KMS-11 (cell line): ENCODE data around the gene SLC25A33.

Experiments
- H2AFZ ChIP-seq: fragments of 200-600 bp; sonication (generic); 2 replicates; pipeline ENCODE4 v1.6.1; 2016; ENCODE audit warnings: antibody characterized with exemption, mixed run types, low read depth
- H3K27ac ChIP-seq: fragments of 200-600 bp; sonication (generic); 2 replicates; pipeline ENCODE4 v1.6.1; 2016; ENCODE audit warnings: mild to moderate bottlenecking, mixed run types
- H3K27me3 ChIP-seq: fragments of 200-600 bp; sonication (generic); 2 replicates; pipeline ENCODE4 v1.6.1; 2017; ENCODE audit warnings: mild to moderate bottlenecking, low read depth, mixed run types, moderate library complexity; ENCODE audit not compliant: insufficient read depth
- H3K36me3 ChIP-seq: fragments of 200-600 bp; sonication (generic); 2 replicates; pipeline ENCODE4 v1.6.1; 2017; ENCODE audit warnings: mild to moderate bottlenecking, mixed run types; ENCODE audit not compliant: insufficient read depth
- H3K4me1 ChIP-seq: fragments of 200-600 bp; sonication (generic); 2 replicates; pipeline ENCODE4 v1.6.1; 2016; ENCODE audit warnings: mild to moderate bottlenecking, low read depth, mixed run types; ENCODE audit not compliant: poor library complexity, severe bottlenecking
- H3K4me2 ChIP-seq: fragments of 200-600 bp; sonication (generic); 2 replicates; pipeline ENCODE4 v1.7.0; 2016; ENCODE audit warnings: mild to moderate bottlenecking, mixed run types
- H3K4me3 ChIP-seq: fragments of 200-600 bp; sonication (generic); IDR thresholded peaks from 2 replicates; pipeline ENCODE4 v1.6.1; 2017; ENCODE audit warnings: low read depth, low read length, mixed read lengths; ENCODE audit not compliant: insufficient read depth
- H3K79me2 ChIP-seq: fragments of 200-600 bp; sonication (generic); 2 replicates; pipeline ENCODE4 v1.6.1; 2016; ENCODE audit warnings: low read depth, mixed run types; ENCODE audit not compliant: insufficient read depth
- H3K9ac ChIP-seq: fragments of 200-600 bp; sonication (generic); 2 replicates; pipeline ENCODE4 v1.6.1; 2016; ENCODE audit warnings: mild to moderate bottlenecking, mixed run types
- H4K20me1 ChIP-seq: fragments of 200-600 bp; sonication (generic); 2 replicates; pipeline ENCODE4 v1.6.1; 2016; ENCODE audit warnings: mild to moderate bottlenecking, mixed run types; ENCODE audit not compliant: insufficient read depth
- TF ChIP-seq, protein P1 (sequence below): fragments of 200-600 bp; sonication (generic); conservative IDR thresholded peaks from 2 replicates; pipeline ENCODE4 v1.6.1; 2017; ENCODE audit warnings: low read depth, mild to moderate bottlenecking, antibody characterized with exemption, low read length, moderate library complexity, mixed read lengths

SLC25A33 gene

GRCh38 chr1:9555942-9556341, 16.7 kb downstream of the SLC25A33 start:
- Histone ChIP-seq H3K4me2 (no peak overlapping the region), H4K20me1 (no peaks in the 10 kb centered on the region), H2AFZ (no peak overlapping the region), H3K9ac (no peak overlapping the region), H3K36me3 (peaks cover 4% of the 10 kb centered on the region), H3K4me3 (no peak overlapping the region), H3K79me2 (peaks cover 18% of the 10 kb centered on the region; the same call in 1 of the 2 replicates), H3K27me3 (no peaks in the 10 kb centered on the region), H3K27ac (no peak overlapping the region), H3K4me1 (no peaks in the 10 kb centered on the region)
- TF ChIP-seq, protein P1, sequence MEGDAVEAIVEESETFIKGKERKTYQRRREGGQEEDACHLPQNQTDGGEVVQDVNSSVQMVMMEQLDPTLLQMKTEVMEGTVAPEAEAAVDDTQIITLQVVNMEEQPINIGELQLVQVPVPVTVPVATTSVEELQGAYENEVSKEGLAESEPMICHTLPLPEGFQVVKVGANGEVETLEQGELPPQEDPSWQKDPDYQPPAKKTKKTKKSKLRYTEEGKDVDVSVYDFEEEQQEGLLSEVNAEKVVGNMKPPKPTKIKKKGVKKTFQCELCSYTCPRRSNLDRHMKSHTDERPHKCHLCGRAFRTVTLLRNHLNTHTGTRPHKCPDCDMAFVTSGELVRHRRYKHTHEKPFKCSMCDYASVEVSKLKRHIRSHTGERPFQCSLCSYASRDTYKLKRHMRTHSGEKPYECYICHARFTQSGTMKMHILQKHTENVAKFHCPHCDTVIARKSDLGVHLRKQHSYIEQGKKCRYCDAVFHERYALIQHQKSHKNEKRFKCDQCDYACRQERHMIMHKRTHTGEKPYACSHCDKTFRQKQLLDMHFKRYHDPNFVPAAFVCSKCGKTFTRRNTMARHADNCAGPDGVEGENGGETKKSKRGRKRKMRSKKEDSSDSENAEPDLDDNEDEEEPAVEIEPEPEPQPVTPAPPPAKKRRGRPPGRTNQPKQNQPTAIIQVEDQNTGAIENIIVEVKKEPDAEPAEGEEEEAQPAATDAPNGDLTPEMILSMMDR: no peak

DNA sequence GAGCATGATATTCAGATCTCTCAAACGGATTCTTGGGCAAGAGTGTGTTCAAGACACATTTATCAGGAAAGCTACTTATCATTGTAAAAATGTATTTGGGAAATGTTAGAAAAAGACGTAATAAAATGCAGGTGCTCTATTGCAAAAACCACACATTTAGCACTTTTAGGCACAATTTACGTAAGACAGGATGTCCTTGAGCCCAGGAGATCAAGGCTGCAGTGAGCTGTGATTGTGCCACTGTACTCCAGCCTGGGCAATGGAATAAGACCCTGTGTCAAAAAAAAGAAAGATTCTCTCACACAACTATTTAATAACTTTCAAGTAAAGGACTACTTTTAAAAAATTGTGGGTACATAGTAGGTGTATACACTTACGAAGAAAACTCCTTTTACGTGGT, 18.4 kb downstream of the SLC25A33 start:
- Histone ChIP-seq H3K9ac (no peak overlapping the region), H3K36me3 (peaks cover 4% of the 10 kb centered on the region)
- TF ChIP-seq, protein P1: no peak

GRCh38 chr1:9558271-9558945, 19.1 kb downstream of the SLC25A33 start:
- H2AFZ ChIP-seq: no peak overlapping the region
- no peak overlapping the region for H3K4me2 ChIP-seq
- H3K4me1 ChIP-seq: no peaks in the 10 kb centered on the region
- H4K20me1 ChIP-seq: no peaks in the 10 kb centered on the region
- 0 out of 2 replicates have a peak, but pooled peaks cover 6% of the 10 kb centered on the region for H3K79me2 ChIP-seq
- no peaks in the 10 kb centered on the region for H3K27me3 ChIP-seq
- TF ChIP-seq, protein P1: no peak
- H3K4me3 ChIP-seq: no peak overlapping the region
- no peak overlapping the region for H3K9ac ChIP-seq
- no peak overlapping the region for H3K27ac ChIP-seq
- H3K36me3 ChIP-seq: peaks cover 4% of the 10 kb centered on the region

More for the DNA sequence above, 18.4 kb downstream of the SLC25A33 start:
- Histone ChIP-seq H3K4me3 (no peak overlapping the region), H4K20me1 (no peaks in the 10 kb centered on the region), H3K27ac (no peak overlapping the region), H2AFZ (no peak overlapping the region), H3K4me1 (no peaks in the 10 kb centered on the region), H3K4me2 (no peak overlapping the region), H3K79me2 (peaks cover 7% of the 10 kb centered on the region; the same call in 1 of the 2 replicates), H3K27me3 (no peaks in the 10 kb centered on the region)

- H3K4me2 ChIP-seq: no peak overlapping the region
- no peak overlapping the region for H3K4me3 ChIP-seq
- no peak overlapping the region for H3K9ac ChIP-seq
- H3K4me1 ChIP-seq: no peaks in the 10 kb centered on the region
- 0 out of 2 replicates have a peak, but pooled peaks cover 6% of the 10 kb centered on the region for H3K79me2 ChIP-seq
- no peak overlapping the region for H2AFZ ChIP-seq
- TF ChIP-seq, protein P1: no peak
- H3K27ac ChIP-seq: no peak overlapping the region
- H3K36me3 ChIP-seq: peaks cover 4% of the 10 kb centered on the region
- H4K20me1 ChIP-seq: no peaks in the 10 kb centered on the region
- no peaks in the 10 kb centered on the region for H3K27me3 ChIP-seq
Observed at GRCh38 chr1:9558946-9559545, 19.8 kb downstream of the SLC25A33 start.
